Uterus (tissue), 4 donors: ENCODE data around the gene TMEM222. TPM values are rescaled to one million over a fixed set of nuclear protein-coding genes. Genes with fewer than 3 reads are reported as not detected.

Experiments used
- DNase-seq, 2 donors: peaks; one replicate each; pipeline ENCODE4 v3.0.0-alpha.2; 2019 to 2020
- H3K27ac ChIP-seq, 2 donors: fragments of 200-600 bp; sonication (generic); 1 replicate in 1 of 2; 2 replicates in 1 of 2; pipeline ENCODE4 v1.5.1; 2016 to 2018
- H3K27me3 ChIP-seq, 2 donors: fragments of 200-600 bp; sonication (generic); one replicate each; pipeline ENCODE4 v1.5.1; 2018 to 2019; ENCODE audit warnings: control low read depth in 1 of 2
- H3K36me3 ChIP-seq, 2 donors: fragments of 200-600 bp; sonication (generic); one replicate each; pipeline ENCODE4 v1.5.1; 2019; ENCODE audit warnings: control low read depth in 1 of 2
- H3K4me1 ChIP-seq, 2 donors: fragments of 200-600 bp; sonication (generic); one replicate each; pipeline ENCODE4 v1.5.1; 2018 to 2019; ENCODE audit warnings: control low read depth in 1 of 2
- H3K4me3 ChIP-seq, 2 donors: fragments of 200-600 bp; sonication (generic); 1 replicate in 1 of 2; 2 replicates in 1 of 2; pipeline ENCODE4 v1.5.1; 2018 to 2019; ENCODE audit warnings: mild to moderate bottlenecking in 1 of 2
- H3K9me3 ChIP-seq, 2 donors: fragments of 200-600 bp; sonication (generic); one replicate each; pipeline ENCODE4 v1.5.1; 2019; ENCODE audit warnings: control low read depth in 1 of 2
- POLR2A ChIP-seq, 2 donors: fragments of 450-650 bp; IDR thresholded peaks; one replicate each; pipeline ENCODE4 v1.6.1; 2016; ENCODE audit warnings: antibody characterized with exemption in 2 of 2, mild to moderate bottlenecking in 1 of 2, moderate library complexity in 1 of 2
- intact Hi-C: fragments of 100-400 bp; cut with DNase I; formaldehyde crosslinking; loops from one replicate; pipeline ENCODE4 v1.15.1; 2023; ENCODE audit warnings: low total_unique reads
- total RNA-seq, 4 donors: library from RNA; depleted of rRNA in 3 of 4; stranded (reverse); fragments of >200 nt in 3 of 4; gene quantifications; one replicate each; pipeline versions ENCODE4 v1.1.0 to v1.2.4, GENCODE V29; 2014 to 2023
- TF ChIP-seq, protein P1 (sequence below), 4 experiments: fragments of 200-600 bp in 2 of 4; fragments of 450-650 bp in 2 of 4; sonication (generic) in 2 of 4; IDR thresholded peaks; one replicate each; pipeline ENCODE4 v1.5.1; 2016 to 2019; ENCODE audit warnings: antibody characterized with exemption in 4 of 4, mild to moderate bottlenecking in 2 of 4, moderate library complexity in 1 of 4
- donor health status: DM: yes; HTN: yes; CAD: no.

TMEM222 gene
- total RNA-seq, 4 donors from 2014 or later, result 9.7 to 43.9 (median 18.6) TPM

DNA sequence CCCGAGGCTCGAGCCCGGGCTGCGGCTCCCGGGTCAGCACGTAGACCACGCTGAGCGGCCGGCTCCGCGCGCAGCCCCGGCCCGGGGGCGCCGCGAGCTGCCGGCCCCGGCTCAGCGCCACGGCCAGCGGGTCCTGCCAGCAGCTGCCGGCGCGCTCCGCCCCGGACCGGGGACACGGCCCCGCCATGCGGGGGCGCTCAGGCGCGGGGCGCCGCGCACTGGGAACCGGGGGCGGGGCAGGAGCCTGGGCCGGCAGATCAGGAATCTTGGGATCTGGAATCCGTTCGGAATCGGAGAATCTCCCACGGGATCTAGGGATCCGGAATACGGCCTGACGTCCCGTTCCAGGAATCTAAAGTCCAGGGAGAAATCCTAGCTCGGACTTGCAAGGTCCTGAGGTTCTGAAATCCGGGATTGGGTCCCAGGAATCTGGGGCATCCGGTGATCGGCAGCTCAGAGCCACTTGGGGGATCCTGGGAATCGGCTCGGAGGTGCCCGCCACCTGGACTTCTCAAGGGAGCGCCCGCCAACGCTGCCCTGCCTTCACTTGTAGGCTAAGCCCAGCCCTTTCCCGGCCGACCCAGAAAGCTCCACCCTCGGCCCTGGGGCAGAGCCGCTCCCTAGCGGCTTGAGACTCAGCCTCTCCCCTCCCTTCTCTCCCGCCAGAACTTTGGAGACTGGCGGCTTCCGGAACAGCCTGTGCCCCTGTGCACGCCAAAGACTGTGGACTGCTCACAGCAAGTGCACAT, 44.6 kb downstream of the TMEM222 start, which contains the start of gene MAP3K6:
TSS of gene MAP3K6 (minus strand) at position 551 of the 749 bp plus-strand sequence. CDS start at position 187, 364 bp downstream.
- no peaks in the 10 kb centered on the region for H3K27me3 ChIP-seq
- no peaks in the 10 kb centered on the region for H3K36me3 ChIP-seq
- peaks cover 10 to 22% of the 10 kb centered on the region in 2 donors for H3K4me1 ChIP-seq
- intact Hi-C loops, result no loop called here
- TF ChIP-seq, protein P1, sequence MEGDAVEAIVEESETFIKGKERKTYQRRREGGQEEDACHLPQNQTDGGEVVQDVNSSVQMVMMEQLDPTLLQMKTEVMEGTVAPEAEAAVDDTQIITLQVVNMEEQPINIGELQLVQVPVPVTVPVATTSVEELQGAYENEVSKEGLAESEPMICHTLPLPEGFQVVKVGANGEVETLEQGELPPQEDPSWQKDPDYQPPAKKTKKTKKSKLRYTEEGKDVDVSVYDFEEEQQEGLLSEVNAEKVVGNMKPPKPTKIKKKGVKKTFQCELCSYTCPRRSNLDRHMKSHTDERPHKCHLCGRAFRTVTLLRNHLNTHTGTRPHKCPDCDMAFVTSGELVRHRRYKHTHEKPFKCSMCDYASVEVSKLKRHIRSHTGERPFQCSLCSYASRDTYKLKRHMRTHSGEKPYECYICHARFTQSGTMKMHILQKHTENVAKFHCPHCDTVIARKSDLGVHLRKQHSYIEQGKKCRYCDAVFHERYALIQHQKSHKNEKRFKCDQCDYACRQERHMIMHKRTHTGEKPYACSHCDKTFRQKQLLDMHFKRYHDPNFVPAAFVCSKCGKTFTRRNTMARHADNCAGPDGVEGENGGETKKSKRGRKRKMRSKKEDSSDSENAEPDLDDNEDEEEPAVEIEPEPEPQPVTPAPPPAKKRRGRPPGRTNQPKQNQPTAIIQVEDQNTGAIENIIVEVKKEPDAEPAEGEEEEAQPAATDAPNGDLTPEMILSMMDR (IDR thresholded peaks at IDR 0.05), result peak in 3 of 4 experiments; percentile 39 to 48 (median 44)
- peak; percentile 80 to 81 for TF ChIP-seq POLR2A (IDR thresholded peaks at IDR 0.05)
- DNase-seq, result peak; percentile 89
- no peaks in the 10 kb centered on the region for H3K9me3 ChIP-seq
- H3K27ac ChIP-seq, result peak within 1 kb of the TSS; percentile 96
- H3K4me3 ChIP-seq, result peak within 1 kb of the TSS; percentile 59 to 64

DNA sequence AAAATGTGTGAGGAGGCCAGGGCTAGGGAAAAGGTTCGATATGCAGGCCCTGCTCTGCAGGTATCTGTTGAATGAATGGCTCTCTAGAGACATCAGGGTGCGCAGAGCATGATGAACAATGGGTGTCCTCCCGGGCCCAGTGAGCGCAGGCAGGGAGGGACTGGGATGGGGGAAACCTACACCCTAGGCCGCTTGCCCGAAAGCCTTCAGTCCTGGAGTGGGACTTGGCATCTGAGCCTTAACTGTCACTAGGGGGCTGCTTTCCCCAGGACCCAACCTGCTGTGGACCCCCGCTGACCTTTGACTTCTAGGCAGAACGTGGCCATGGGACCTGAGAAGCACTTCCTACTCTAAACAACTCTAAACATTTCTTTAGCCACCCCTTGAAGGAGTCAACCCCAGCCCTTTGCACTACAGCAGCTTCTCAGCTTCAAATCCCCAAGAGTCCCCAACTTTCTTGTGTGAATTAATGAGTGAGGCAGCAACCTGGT, 45.2 kb downstream of the TMEM222 start:
- Histone ChIP-seq H3K36me3 (no peaks in the 10 kb centered on the region), H3K27ac (peak overlapping the region; percentile 96), H3K4me1 (peaks cover 10 to 22% of the 10 kb centered on the region in 2 donors), H3K4me3 (peak overlapping the region; percentile 59 to 64), H3K27me3 (no peaks in the 10 kb centered on the region), H3K9me3 (no peaks in the 10 kb centered on the region)
- no peak for TF ChIP-seq POLR2A (IDR thresholded peaks at IDR 0.05)
- TF ChIP-seq, protein P1 (IDR thresholded peaks at IDR 0.05), result no peak
- intact Hi-C loops, result no loop called here
- no peak for DNase-seq

DNA sequence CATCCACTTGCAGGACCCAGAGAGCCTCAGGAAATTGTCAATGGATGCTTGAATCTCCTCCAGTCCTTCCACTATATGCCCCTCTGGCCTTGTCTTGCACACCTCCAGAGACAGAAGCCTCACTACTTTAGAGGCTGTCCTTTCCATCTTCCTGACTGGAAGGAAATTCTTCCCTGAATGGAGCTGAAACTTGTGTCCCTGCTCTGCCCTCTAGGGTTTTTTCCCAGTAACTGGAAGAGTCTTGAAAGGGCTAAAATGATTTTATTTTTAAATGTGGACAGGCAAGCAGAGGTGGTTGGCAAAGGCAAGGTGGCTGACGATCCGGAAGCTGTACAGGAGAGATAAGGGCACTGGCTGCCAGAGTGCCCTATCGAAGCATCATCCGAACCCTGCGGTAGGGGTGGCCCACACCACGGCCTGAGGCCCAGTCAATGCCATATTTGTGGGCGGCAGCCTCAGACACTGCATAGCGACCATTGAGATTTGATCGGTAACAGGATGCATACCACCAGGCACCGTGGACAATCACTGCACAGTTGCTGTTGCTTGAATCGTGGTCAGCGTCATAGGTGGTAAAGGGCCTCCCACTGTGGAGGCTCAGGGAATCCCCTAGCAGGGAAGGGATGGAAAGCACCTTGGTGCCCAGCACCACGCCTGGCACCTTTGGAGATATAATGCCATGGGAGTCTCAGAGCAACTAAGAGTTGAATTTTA, 47.1 kb downstream of the TMEM222 start:
- Histone ChIP-seq H3K27ac (no peak overlapping the region), H3K4me1 (peaks cover 10 to 22% of the 10 kb centered on the region in 2 donors), H3K27me3 (no peaks in the 10 kb centered on the region), H3K4me3 (no peak overlapping the region), H3K36me3 (no peaks in the 10 kb centered on the region), H3K9me3 (no peaks in the 10 kb centered on the region)
- intact Hi-C loops, result no loop called here
- TF ChIP-seq, protein P1 (IDR thresholded peaks at IDR 0.05), result no peak
- TF ChIP-seq POLR2A (IDR thresholded peaks at IDR 0.05), result no peak
- no peak for DNase-seq

DNA sequence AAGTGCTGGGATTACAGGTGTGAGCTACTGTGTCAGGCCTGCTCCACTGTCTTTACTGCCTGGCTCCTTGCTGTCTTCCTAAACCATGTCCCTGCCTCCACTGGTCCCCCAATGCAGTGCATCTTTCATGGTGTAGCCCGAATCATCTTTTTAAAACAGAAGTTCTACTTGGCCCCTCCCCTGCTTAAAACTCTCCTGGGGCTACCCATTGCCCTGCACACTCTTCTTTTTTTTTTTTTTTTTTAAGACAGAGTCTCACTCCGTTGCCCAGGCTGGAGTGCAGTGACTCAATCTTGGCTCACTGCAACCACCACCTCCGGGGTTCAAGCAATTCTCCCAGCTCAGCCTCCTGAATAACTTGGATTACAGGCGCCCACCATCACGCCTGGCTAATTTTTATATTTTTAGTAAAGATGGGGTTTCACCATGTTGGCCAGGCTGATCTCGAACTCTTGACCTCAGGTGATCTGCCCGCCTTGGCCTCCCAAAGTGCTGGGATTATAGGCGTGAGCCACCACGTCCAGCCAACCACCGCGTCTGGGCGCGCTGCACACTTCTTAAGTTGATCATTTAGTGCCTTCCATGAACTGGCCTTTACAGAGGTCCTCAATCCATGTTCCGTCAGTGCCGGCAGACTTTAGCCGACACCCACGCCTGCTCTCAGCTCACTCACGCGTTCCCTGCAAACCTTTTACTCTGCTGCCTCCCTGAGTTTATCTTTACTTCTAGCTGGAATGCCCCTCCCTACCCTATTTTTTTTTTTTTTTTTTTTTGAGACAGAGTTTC, 50.3 kb downstream of the TMEM222 start:
- Histone ChIP-seq H3K27ac (no peak overlapping the region), H3K27me3 (no peaks in the 10 kb centered on the region), H3K4me1 (peaks cover 3 to 8% of the 10 kb centered on the region in 2 donors), H3K9me3 (no peaks in the 10 kb centered on the region), H3K36me3 (no peaks in the 10 kb centered on the region), H3K4me3 (no peak overlapping the region)
- intact Hi-C loops, result no loop called here
- TF ChIP-seq, protein P1 (IDR thresholded peaks at IDR 0.05), result peak in 1 of 4 experiments; percentile 19
- TF ChIP-seq POLR2A (IDR thresholded peaks at IDR 0.05), result no peak
- DNase-seq, result no peak
